CD14-positive monocyte (primary cell): ENCODE measurements around the gene NUBPL. TPM values are rescaled to one million over a fixed set of nuclear protein-coding genes. Genes with fewer than 3 reads are reported as not detected.

Source experiments
- DNase-seq, 3 donors: peaks; one replicate each; pipeline ENCODE4 v3.0.0-alpha.2; 2011 to 2022
- H2AFZ ChIP-seq: 2 replicates; pipeline ENCODE4 v1.6.0; 2012; ENCODE audit warnings: mild to moderate bottlenecking, low read depth, low read length, inconsistent platforms; ENCODE audit not compliant: insufficient read depth, poor library complexity, severe bottlenecking
- H3K27ac ChIP-seq, 2 donors: 1 replicate in 1 of 2; 2 replicates in 1 of 2; pipeline ENCODE4 v1.5.1; 2012 to 2013; ENCODE audit warnings: low read length in 2 of 2, control low read depth in 1 of 2, inconsistent platforms in 1 of 2, low read depth in 1 of 2, mild to moderate bottlenecking in 1 of 2
- H3K27me3 ChIP-seq, 2 donors: one replicate each; pipeline versions ENCODE4 v1.6.0 to v1.6.1; 2011 to 2013; ENCODE audit warnings: low read length in 2 of 2; ENCODE audit not compliant: control insufficient read depth in 2 of 2, insufficient read depth in 2 of 2
- H3K36me3 ChIP-seq, 2 donors: replicated peaks in 1 of 2; 1 replicate in 1 of 2; 2 replicates in 1 of 2; pipeline versions ENCODE4 v1.5.1 to v1.6.1; 2012 to 2013; ENCODE audit warnings: low read length in 2 of 2, control low read depth in 1 of 2, inconsistent platforms in 1 of 2, mild to moderate bottlenecking in 1 of 2; ENCODE audit not compliant: insufficient read depth in 2 of 2, control insufficient read depth in 1 of 2
- H3K4me1 ChIP-seq, 2 donors: 1 replicate in 1 of 2; 2 replicates in 1 of 2; pipeline versions ENCODE4 v1.5.1 to v1.6.1; 2012 to 2013; ENCODE audit warnings: low read length in 2 of 2, control low read depth in 1 of 2, inconsistent platforms in 1 of 2, mild to moderate bottlenecking in 1 of 2, moderate library complexity in 1 of 2; ENCODE audit not compliant: insufficient read depth in 2 of 2, control insufficient read depth in 1 of 2
- H3K4me2 ChIP-seq: replicated peaks from 2 replicates; pipeline ENCODE3; 2012; ENCODE audit warnings: low read length, moderate library complexity, mild to moderate bottlenecking; ENCODE audit not compliant: poor library complexity, severe bottlenecking; ENCODE audit errors: extremely low read depth
- H3K4me3 ChIP-seq, 3 experiments: fragments of 200-600 bp in 1 of 3; sonication (generic) in 1 of 3; replicated peaks in 1 of 3; 1 replicate in 2 of 3; 2 replicates in 1 of 3; pipeline ENCODE4 v1.5.1; 2011 to 2013; ENCODE audit warnings: low read length in 3 of 3, mild to moderate bottlenecking in 3 of 3, control low read depth in 2 of 3, low read depth in 2 of 3, inconsistent platforms in 1 of 3, moderate library complexity in 1 of 3
- H3K79me2 ChIP-seq: 2 replicates; pipeline ENCODE4 v1.6.0; 2012; ENCODE audit warnings: mild to moderate bottlenecking, control low read depth, inconsistent platforms, low read length, moderate library complexity; ENCODE audit not compliant: insufficient read depth
- H3K9ac ChIP-seq: 2 replicates; pipeline ENCODE4 v1.6.0; 2017; ENCODE audit warnings: low read length, mild to moderate bottlenecking; ENCODE audit not compliant: insufficient read depth, poor library complexity, severe bottlenecking
- H3K9me3 ChIP-seq, 2 donors: replicated peaks in 1 of 2; 1 replicate in 1 of 2; 2 replicates in 1 of 2; pipeline versions ENCODE4 v1.5.1 to v1.6.1; 2012 to 2013; ENCODE audit warnings: low read length in 2 of 2, control low read depth in 1 of 2; ENCODE audit not compliant: control insufficient read depth in 1 of 2, insufficient read depth in 1 of 2
- H4K20me1 ChIP-seq: 2 replicates; pipeline ENCODE4 v1.6.0; 2012; ENCODE audit warnings: mild to moderate bottlenecking, low read length, control low read depth, moderate library complexity; ENCODE audit not compliant: insufficient read depth
- H3K27ac Mint-ChIP-seq, 7 donors: one replicate each; pipeline ENCODE4 v1.8.0; 2020; ENCODE audit warnings: mild to moderate bottlenecking in 7 of 7, mixed read lengths in 7 of 7, moderate library complexity in 6 of 7, inconsistent platforms in 2 of 7
- H3K27me3 Mint-ChIP-seq, 3 donors: one replicate each; pipeline ENCODE4 v1.8.0; 2021 to 2022; ENCODE audit warnings: low read depth in 3 of 3, mild to moderate bottlenecking in 3 of 3, mixed read lengths in 3 of 3, moderate library complexity in 3 of 3, inconsistent platforms in 1 of 3
- H3K36me3 Mint-ChIP-seq, 2 donors: one replicate each; pipeline ENCODE4 v1.8.0; 2020; ENCODE audit warnings: mixed read lengths in 2 of 2, inconsistent platforms in 1 of 2, mild to moderate bottlenecking in 1 of 2
- H3K4me1 Mint-ChIP-seq: one replicate; pipeline ENCODE4 v1.8.0; 2020; ENCODE audit warnings: mild to moderate bottlenecking, mixed read lengths
- H3K4me3 Mint-ChIP-seq, 2 donors: one replicate each; pipeline ENCODE4 v1.8.0; 2020; ENCODE audit warnings: mild to moderate bottlenecking in 2 of 2, mixed read lengths in 2 of 2, moderate library complexity in 1 of 2
- H3K9me3 Mint-ChIP-seq, 7 donors: one replicate each; pipeline ENCODE4 v1.8.0; 2020 to 2022; ENCODE audit warnings: mixed read lengths in 7 of 7, mild to moderate bottlenecking in 6 of 7, moderate library complexity in 6 of 7, inconsistent platforms in 2 of 7
- CTCF ChIP-seq: fragments of 200-600 bp; IDR thresholded peaks from one replicate; pipeline ENCODE4 v1.8.0; 2022; ENCODE audit warnings: antibody characterized with exemption, mild to moderate bottlenecking
- WGBS: methylation state at CpG from one replicate; pipeline ENCODE4 v1.1.5; 2013; ENCODE audit warnings: missing lambda C conversion rate; ENCODE audit not compliant: insufficient coverage; 5-methylcytosine and 5-hydroxymethylcytosine counted together
- intact Hi-C, 2 donors: fragments of 100-400 bp; cut with micrococcal nuclease; formaldehyde crosslinking; loops; one replicate each; pipeline versions ENCODE4 v1.15.0 to v1.15.1; 2023
- polyA plus RNA-seq, 3 donors: library from polyadenylated mRNA; depleted of rRNA in 1 of 3; unstranded in 2 of 3; stranded (reverse) in 1 of 3; fragments of 300-500 nt in 2 of 3; fragments of >200 nt in 1 of 3; fragmentation: Illumina TruSeq in 2 of 3; gene quantifications; 1 replicate in 2 of 3; 2 replicates in 1 of 3; pipeline ENCODE4 v1.2.3, GENCODE V29; 2012 to 2021

The NUBPL gene
- polyA plus RNA-seq, 3 donors, result 0.75 to 2.4 (median 2.3) TPM

- Mint-ChIP-seq H3K4me1 (peaks cover 10% of the 10 kb centered on the region), H3K27ac (no peak overlapping the region), H3K27me3 (peaks cover 0 to 3% (median 2%) of the 10 kb centered on the region in 3 donors), H3K36me3 (no peaks in the 10 kb centered on the region), H3K9me3 (no peaks in the 10 kb centered on the region), H3K4me3 (no peak overlapping the region)
- no peak overlapping the region for H2AFZ ChIP-seq
- no peaks in the 10 kb centered on the region for H3K79me2 ChIP-seq
- no peak overlapping the region for H3K4me2 ChIP-seq
- no peak for TF ChIP-seq CTCF
- H3K9me3 ChIP-seq, result no peaks in the 10 kb centered on the region
- intact Hi-C loops, result no loop called here
- H3K27ac ChIP-seq, result no peak overlapping the region
- H3K9ac ChIP-seq, result no peak overlapping the region
- no peaks in the 10 kb centered on the region for H3K36me3 ChIP-seq
- no peak overlapping the region for H3K4me3 ChIP-seq
- DNase-seq, result no peak
- H3K27me3 ChIP-seq, result no peaks in the 10 kb centered on the region
- WGBS, result 87% methylated on average over 2 of the region's 2 CpGs
- H3K4me1 ChIP-seq, result peaks cover 8 to 9% of the 10 kb centered on the region in 2 donors
- H4K20me1 ChIP-seq, result no peaks in the 10 kb centered on the region
Observed at GRCh38 chr14:31902002-31902401, 340.8 kb downstream of the NUBPL start.

- Histone ChIP-seq H3K9me3 (no peaks in the 10 kb centered on the region), H2AFZ (no peak overlapping the region), H3K79me2 (no peaks in the 10 kb centered on the region), H3K4me2 (no peak overlapping the region), H3K27me3 (no peaks in the 10 kb centered on the region), H3K4me1 (peaks cover 8 to 9% of the 10 kb centered on the region in 2 donors), H3K4me3 (no peak overlapping the region), H4K20me1 (no peaks in the 10 kb centered on the region), H3K9ac (no peak overlapping the region), H3K36me3 (no peaks in the 10 kb centered on the region), H3K27ac (no peak overlapping the region)
- peaks cover 0 to 3% (median 2%) of the 10 kb centered on the region in 3 donors for H3K27me3 Mint-ChIP-seq
- intact Hi-C loops, result no loop called here
- H3K4me3 Mint-ChIP-seq, result no peak overlapping the region
- H3K27ac Mint-ChIP-seq, result no peak overlapping the region
- WGBS, result 100% methylated on average over 1 of the region's 6 CpGs
- H3K36me3 Mint-ChIP-seq, result no peaks in the 10 kb centered on the region
- TF ChIP-seq CTCF, result no peak
- peaks cover 6% of the 10 kb centered on the region for H3K4me1 Mint-ChIP-seq
- DNase-seq, result no peak
- H3K9me3 Mint-ChIP-seq, result peaks cover 0 to 1% (median 0%) of the 10 kb centered on the region in 7 donors
Observed at GRCh38 chr14:31902945-31903646, 341.9 kb downstream of the NUBPL start.
